HG02884 (cell line): ENCODE measurements around the gene FAM177A1.
"Not testable (repeated sequence)": the region's sequence is repeated elsewhere in the genome, so short reads cannot be mapped to it uniquely, and the experiment has no call there.

Experiments used
- ATAC-seq: cut with Tn5 transposase; IDR thresholded peaks from one replicate; pipeline ENCODE4 v1.9.1; 2021; ENCODE audit warnings: mild to moderate bottlenecking, moderate library complexity; ENCODE audit not compliant: unreplicated experiment

FAM177A1 gene

DNA sequence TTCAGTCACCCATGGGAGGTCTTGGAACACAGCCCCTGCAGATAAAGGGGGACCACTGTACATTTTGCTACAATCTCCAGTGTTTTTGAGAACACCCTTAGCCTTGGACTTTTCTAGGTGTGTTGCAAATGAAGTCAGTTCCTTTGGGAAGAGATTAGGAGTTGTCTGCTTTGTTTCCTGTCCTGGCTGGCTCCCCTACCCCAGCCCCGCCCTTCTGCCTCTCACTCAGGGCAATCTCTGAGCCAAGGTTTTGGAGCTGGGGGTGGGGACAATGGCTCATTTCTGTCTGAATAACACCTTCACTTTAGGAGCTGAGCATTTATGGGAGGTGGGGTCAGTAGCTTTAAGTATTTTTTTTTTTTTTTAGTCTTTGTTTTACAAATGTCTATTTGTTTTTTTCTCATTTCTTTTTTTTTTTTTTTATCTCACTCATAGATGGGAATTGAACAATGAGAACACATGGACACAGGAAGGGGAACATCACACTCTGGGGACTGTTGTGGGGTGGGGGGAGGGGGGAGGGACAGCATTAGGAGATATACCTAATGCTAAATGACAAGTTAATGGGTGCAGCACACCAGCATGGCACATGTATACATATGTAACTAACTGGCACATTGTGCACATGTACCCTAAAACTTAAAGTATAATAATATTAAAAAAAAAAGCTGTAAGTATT, 15.2 kb downstream of the FAM177A1 start:
- not testable (repeated sequence) for ATAC-seq

DNA sequence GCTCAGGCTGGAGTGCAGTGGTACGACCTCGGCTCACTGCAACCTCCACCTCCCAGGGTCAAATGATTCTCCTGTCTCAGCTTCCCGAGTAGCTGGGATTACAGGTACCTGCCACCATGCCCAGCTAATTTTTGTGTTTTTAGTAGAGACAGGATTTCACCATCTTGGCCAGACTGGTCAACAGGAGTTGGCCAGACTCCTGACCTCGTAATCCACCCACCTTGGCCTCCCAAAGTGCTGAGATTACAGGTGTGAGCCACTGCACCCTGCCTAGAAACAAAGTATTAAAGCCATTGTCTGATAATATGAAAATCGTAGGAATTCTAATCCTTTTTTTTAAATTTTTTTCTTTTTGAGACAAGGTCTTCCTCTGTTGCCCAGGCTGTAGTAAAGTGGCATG, 19.7 kb downstream of the FAM177A1 start:
- ATAC-seq: not testable (repeated sequence)

DNA sequence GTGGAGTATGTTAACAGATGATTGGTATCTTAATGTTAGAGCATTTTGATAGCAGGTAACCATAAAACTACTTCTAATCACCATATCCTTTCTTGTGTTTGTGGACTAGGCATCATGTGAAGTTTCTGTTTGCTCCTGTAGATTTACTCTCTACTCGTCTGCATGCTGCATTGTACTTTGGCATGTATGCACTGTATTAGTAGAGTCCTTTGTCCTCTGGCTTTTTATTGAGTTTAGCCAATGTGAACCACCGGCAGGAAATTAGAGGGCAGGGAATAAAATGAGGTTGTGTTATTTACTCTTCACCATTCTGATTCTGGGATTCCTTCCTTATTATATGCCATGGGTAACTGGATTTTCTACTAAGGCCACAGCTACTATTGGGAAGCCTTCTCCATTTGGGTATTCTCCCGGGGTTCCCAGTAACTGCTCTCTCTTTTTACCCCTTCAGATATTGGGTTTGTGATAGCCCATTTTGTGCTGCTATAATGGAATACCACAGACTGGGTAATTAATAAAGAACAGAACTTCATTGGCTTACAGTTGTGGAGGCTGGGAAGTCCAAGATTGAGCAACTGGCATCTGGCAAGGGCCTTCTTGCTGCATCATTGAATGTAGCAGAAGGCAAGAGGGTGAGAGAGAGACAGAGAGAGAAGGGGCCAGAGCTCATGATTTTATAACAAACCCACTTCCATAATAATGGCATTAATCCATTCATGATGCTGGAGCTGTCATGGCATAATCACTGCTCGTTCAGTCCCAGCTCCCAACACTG, 22.4 kb downstream of the FAM177A1 start:
- no peak for ATAC-seq

DNA sequence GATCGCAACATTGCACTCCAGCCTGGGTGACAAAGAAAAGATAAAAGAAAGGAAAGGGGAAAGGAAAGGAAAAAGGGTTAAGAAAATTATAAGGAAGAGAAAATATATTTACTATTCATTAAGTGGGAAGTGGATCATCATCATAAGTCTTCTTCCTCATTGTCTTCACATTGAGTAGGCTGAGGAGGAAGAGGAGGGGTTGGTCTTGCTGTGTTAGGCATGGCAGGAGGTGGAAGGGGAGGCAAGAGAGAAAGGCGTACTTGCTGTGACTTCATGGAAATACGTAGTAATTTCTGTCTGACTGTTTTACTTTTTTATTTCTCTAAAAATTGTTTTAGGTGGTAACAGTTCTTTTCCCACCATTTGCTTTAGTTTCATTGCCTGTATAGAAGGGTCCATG, 26.2 kb downstream of the FAM177A1 start:
- no peak for ATAC-seq

DNA sequence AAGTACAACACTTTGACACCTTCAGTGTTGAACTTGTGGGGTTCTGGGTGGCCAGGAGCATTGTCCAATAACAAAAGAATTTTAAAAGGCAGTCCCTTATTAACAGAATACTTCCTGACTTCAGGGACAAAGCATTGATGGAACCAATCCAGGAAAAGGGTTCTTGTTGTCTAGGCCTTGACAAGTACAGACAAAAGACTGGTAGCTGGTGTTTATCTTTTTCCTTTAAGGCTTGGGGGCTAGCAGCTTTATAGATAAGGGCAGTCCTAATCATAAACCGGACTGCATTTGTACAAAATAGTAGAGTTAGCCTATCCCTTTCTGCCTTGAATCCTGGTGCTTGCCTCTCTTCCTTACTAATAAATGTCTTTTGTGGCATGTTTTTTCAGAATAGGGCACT, 27.4 kb downstream of the FAM177A1 start:
- no peak for ATAC-seq

DNA sequence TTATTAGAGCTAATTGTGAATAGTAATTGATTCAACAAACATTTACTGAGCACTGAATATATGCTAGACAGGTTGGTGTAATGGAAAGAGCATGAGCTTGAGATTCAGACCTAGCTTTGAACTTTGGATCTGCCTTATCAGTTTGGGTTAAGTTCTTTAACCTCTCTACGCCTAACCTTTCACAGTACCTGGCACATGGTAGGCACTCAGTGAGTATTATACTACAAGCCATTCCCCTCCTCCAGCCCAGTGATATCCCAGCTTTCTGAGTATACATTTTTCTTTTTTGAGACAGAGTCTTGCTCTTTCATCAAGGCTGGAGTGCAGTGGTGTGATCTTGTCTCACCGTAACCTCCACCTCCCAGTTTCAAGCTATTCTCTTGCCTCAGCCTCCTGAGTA, 32.0 kb downstream of the FAM177A1 start:
- no peak for ATAC-seq

DNA sequence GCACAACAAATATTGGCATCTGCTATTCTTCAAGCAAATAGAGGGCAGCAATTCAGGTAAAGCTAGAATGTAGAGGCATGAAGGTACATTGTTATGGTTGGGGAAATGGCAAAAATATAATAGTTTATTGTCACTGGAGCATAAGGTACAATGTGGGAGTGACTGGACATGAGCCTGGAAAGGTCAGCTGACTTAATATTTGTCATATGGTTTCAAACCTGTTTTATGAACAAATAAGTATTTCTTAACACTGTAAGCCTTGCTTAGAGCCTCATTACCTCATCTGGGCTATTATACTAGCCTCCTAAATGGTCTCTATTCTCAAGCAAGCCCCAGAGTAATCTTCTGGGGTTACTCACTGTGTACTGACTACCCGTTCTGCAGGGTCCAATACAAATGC, 33.7 kb downstream of the FAM177A1 start:
- ATAC-seq: no peak

DNA sequence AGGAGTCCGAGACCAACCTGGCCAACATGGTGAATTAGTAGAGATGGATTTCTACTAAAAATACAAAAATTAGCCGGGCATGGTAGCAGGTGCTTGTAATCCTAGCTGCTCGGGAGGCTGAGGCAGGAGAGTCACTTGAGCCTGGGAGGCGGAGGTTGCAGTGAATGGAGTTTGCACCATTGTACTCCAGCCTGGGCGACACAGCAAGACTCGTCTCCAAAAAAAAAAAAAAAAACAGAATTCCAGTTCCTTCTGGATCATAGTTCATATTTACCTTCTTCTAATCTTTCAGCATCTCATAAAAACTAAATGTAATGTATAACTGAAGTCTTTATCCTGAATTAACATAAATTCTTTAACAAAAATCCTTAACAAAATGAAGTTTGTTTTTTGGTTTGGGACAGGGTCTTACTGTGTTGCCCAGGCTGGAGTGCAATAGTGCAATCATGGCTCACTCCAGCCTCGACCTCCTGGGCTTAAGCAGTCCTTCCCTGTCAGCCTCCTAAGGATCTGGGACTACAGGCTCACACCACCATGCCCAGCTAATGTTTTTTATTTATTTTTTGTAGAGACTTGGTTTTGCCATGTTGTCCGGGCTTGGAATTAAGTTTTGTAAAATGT, 37.6 kb downstream of the FAM177A1 start:
- ATAC-seq: no peak

DNA sequence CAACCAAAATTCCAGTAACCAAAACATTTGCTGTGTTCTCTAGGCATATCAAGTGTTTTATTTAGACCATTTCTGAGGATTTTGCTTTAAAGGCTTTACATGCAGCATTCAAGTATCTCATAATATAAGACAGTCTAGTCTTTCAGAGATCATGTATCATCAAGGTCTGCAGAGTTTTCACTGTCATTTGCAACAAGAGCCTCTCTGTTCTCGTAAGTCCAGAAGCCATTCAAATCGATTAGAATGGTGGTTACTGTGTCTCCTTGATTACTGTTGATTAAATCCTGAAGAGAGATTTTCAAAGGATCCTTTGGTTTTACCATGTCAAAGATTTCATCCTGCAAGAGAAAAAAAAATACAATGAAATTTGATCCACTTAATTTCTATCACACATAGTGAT, 39.4 kb downstream of the FAM177A1 start:
- ATAC-seq: no peak

DNA sequence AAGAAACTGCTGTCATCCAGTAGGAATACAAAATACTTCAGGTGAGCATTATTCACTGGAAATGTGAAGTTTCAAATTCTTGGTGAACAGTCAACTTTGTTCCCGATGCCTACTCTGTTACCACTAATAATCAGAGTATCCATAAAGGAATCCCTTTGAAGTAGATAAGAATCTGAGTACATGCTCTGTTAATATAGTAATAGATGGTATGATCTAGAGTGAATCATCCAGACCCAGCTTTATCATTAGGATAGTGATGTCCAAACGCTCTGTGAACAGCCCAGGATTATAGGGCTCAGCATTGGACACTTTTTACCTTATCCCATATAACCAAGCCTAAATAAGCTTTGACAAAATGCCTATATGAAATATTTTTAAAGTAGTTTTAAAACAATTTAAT, 42.4 kb downstream of the FAM177A1 start:
- ATAC-seq: no peak

DNA sequence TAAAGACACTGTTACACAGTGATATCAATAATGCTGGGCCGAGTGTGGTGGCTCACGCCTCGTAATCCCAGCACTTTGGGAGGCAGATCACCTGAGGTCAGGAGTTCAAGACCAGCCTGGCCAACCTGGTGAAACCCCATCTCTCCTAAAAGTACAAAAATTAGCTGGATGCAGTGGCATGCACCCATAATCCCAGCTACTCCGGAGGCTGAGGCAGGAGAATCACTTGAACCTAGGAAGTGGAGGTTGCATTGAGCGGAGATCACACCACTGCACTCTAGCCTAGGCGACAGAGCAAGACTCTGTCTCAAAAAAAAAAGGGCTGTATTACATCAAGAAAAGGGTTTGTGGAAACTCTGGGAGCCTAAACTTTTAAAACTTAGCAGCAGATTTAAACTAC, 48.6 kb downstream of the FAM177A1 start:
- not testable (repeated sequence) for ATAC-seq

DNA sequence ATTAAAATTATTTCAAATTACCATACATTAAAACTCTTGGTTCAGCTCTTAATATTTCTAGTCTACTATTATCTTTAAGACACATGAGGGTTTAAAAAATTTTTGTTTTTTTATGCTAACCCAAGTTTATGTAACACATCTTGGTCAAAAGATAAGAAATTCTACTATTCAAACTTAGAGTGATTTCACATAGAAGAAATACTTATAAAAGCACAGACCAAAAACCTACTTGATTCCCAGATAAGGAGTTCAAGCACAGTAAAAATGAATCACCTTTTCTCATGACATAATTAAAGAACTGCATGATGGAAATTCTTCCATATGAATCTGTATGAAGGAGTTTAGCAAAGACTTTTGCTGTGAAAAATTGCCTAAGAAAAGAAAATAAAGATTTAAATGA, 61.8 kb downstream of the FAM177A1 start:
- no peak for ATAC-seq

DNA sequence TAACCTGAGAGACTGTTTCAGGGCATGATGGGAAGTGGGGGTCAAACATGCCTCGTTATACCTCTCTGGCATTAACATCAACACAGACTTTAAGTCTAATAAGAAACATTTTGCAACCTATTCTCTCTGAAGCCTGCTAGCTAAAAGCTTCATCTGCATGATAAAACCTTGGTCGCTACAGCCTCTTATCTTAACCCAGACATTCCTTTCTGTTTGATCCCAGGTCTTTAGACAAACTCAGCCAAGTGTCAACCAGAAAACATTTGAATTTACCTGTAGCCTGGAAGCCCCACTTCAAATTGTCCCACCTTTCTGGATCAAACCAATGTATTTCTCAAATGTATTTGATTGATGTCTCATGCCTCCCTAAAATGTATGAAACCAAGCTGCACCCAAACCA, 66.6 kb downstream of the FAM177A1 start:
- ATAC-seq: no peak

DNA sequence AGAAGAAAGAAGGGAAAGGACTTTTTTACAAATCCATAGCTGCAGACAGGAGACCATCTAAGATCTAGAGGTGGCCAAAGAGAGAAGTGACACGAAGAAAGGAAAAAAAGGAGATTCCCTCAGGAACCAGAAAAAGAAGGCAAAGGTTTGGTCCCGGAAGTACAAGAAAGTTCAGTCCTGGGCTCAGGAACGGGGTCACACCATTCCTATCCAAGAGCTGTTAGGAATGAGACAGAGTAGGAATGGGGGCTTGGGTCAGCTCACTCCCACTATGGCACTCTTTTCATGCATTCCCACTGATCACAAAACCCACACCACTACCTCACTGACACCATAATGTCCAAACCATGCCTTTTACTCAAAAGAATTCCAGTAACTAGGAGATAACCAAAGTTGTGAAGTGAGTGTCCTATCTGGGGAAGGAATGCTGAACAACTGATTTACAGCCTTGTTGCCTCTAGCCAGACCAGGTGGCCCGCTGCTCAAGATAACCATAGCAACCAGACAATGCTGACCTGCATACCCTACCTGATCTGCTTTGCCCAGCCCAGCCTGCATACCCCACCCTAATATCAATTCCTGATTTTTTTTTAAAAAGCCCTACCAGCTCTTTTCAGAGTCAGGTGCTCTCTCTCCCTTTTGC, 67.4 kb downstream of the FAM177A1 start:
- ATAC-seq: no peak

DNA sequence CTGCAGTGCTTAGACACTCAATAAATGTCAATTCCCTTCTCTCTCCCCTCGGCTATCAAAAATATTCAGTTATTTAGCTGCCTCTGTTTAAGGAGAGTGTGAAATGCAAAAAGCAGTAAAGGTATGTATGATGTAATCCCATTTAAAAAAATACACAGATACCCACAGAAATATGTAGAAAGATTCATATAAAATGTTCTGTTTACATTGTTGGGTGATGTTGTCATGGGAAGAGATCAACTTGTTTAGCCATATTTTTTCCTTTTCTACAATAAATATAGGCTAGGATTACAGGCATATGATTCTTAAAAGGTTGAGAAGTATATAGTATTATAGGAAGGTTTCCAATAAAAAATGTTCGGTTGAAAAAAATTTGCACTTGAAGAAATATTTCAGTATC, 68.0 kb downstream of the FAM177A1 start:
- no peak for ATAC-seq

DNA sequence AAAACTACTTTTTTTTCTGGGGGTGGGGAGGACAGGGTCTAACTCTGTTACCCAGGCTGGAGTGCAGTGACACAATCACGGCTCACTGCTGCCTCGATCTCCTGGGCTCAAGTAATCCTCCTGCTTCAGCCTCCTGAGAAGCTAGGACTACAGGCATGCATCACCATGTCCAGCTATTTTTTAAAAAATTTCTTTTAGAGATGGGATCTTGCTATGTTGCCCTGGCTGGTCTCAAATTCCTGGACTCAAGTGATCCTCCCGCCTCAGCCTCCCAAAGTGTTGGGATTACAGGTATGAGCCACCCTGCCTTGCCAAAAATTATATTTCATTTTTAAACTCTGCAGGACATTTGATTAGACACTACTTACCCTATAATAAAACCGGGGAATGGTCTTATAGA, 70.2 kb downstream of the FAM177A1 start:
- ATAC-seq: no peak

DNA sequence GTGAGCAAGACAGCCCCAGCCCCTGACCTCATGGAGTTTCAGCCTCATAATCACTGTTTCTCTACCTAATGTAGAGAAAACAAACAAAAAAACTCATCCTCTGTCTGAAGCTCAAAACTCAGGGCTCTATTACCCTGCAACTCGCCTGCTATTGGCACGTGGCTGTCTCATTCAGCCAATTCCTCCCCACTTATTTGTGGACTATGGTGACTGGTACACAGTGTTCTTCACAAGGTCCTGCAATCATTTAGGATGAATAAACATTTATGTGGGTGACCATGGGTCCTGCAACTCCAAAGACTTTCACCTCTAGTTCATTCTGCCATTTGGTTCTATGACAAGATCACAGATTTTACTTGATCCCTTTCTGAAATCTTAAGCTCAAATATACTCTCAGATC, 71.0 kb downstream of the FAM177A1 start:
- ATAC-seq: no peak

DNA sequence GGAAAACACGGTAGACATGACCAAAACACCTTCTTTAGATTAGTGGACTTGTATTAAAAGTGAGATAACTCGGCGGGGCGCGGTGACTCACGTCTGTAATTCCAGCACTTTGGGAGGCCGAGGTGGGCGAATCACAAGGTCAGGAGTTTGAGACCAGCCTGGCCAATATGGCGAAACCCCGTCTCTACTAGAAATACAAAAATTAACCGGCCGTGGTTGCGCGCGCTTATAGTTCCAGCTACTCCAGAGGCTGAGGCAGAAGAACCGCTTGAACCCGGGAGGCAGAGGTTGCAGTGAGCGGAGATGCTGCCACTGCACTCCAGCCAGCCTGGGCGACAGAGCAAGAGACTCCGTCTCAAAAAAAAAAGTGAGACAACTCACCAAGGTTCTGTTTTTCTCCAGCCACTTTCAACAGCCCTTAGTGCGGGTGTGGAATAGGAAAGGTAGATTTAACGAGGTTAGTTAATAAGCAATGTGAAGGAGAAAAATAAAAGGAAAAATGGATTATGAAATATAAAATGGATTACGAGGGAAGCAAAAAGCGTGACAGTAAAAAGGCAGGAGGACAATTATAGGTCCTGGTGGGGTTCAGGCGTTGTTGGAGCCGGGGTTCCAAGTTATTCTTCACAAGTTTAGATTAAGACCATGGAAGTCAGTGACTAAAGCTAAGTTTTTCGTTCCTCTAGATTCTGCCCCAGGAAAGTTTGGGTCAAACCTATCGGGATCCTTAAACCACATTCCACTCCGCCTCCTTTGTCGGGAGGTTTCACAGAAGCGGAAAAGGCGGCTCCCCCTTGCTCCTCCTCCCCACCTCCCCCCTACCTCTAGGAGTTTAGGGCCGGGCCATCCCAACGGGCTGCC, 75.2 kb downstream of the FAM177A1 start:
- no peak for ATAC-seq

DNA sequence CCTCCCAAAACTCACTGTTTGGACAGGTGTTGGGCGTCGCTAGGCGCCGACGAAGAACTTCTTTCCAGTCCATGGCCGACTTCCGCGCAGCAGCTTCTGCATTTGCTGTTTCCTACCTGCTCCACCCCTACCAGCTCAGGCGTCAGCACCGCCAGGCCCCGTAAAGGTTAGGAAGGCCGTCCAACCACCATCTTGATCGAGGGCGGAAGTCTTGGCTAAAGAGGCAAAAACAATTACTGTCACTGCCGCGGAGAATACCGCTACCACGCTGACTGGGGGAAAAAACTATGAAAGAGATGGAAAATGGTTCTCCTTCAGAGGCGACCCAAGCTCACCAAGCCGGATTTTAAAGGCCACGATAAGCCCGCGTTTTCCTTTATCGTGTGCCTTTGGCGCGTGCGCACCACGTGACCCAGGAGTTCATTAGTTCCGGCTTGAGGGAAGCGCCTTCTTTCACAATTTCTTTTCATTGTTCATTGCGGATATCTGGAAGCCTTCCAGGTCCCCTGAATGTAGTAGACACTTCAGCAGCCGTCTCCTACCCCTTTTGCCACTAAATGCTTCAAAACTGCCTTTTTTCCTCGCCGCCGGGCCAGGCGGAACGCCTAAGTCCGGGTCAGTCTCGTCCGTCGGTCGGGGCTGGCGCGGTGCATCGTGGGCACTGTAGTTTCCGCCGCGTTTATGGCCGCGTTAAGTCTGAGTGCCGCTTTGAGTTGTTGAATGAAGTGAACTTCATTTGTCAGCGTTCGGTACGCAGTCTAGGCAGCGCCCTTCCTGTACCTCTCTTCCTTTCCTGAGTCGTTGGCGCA, 76.0 kb downstream of the FAM177A1 start, which contains the start of the genes PPP2R3C and PRORP:
Gene PPP2R3C (minus strand): TSS at position 104 of the 809 bp plus-strand sequence. CDS start 31 bp downstream, at position 73.
Gene PRORP (plus strand): TSS at position 666 of the 809 bp plus-strand sequence. CDS start 694 bp downstream, outside the sequence.
- peak; percentile 83 for ATAC-seq
